IPS-11a (cell line): Measurements from ENCODE around the gene ARID5B.

ENCODE experiments used
- H3K4me3 ChIP-seq: one replicate; pipeline ENCODE4 v1.5.1; 2013; ENCODE audit warnings: low read depth, low read length, control low read depth

The ARID5B gene

DNA sequence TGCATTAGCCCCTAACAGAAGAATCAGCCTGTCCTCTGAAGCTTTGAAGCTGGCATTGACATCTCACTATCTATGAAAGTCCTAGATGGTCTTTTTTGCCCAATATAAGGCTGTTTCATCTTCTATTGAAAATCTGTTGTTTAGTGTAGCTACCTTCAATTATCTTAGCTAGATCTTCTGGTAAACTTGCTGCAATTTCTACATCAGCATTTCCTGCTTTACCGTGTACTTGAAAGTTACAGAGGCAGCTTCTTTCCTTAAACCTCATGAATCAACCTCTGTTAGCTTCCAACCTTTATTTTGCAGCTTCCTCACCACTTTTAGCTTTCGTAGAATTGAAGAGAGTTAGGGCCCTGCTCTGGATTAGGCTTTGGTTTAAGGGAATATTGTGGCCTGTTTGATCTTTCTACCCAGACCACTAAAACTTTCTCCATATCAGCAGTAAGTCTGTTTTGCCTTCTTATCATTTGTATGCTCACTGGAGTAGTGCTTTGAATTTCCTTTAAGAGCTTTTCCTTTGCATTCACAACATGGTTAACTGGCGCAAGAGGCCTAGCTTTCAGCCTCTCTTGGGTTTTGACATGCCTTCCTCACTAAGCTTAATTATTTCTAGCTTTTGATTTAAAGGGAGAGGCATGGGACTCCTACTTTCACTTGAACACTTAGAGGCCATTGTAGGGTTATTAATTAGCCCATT lies 32.5 kb downstream of the ARID5B start:
- no peak overlapping the region for H3K4me3 ChIP-seq

DNA sequence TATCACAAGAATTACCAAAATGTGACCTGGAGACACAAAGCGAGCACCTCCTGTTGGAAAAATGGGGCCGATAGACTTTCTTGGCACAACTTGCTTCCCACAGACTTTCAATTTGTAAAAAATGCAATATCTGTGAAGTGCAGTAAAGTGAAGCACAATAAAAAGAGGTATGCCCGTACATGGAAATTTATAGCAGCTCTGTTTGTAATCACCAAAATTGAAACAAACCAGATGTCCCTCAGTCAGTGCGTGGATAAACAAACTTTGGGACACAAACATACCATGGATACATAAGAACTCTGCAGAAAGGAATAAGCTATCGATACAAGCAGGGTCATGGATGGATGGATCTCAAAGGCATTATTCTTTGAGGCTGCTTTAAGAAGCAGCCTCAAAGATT lies 33.6 kb downstream of the ARID5B start:
- no peak overlapping the region for H3K4me3 ChIP-seq

DNA sequence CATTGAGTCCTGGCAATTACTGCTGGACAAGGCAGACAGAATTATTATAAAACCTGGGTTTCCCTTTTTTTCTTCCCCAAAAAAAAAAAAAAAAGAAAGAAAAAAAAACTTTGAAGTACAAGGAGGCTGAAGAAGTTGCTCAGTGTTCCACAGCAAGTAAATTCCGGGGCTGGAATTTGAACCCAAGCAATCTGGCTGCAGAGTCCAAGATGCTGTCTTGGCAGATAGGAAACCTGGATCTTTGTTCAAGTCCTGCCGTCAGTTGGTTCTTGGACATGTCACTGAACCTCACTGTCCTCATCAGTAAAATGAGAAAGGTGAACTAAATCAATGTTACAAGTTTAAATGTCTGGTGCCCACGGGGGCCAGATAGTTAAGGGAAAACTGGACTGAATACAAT lies 35.3 kb downstream of the ARID5B start:
- H3K4me3 ChIP-seq: no peak overlapping the region

DNA sequence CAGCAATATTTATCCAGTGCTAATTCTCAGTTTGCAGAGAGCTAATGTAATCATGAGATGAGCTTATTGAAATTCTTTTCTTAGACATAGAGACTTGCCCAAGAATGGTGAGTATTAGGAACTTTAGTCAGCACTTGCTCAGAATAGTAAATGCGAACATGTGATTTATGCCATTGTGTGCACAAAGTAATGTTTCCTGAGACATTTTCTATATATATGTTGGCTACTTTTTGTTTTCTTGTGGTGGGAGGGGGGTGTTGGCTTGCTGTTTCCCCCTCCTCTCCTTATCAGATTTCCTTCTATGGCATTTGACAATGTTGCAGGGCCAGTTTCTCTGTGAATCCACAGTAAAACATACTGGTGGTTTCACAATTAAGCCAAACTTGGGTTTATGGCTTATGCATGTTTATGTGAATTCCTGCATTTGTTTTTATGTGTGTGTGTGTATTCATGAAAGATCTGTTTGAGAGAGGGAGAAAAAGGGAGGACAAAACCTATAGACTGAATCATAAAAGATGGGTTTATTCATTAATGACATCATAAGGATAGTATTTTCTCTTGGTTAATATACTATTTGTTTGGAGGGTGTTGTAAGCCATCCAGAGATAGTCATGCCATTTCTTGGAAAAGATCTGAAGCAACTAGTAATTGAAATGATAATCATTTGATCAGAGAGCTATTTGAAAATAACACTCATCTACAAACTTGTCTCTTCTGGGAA lies 36.3 kb downstream of the ARID5B start:
- no peak overlapping the region for H3K4me3 ChIP-seq

DNA sequence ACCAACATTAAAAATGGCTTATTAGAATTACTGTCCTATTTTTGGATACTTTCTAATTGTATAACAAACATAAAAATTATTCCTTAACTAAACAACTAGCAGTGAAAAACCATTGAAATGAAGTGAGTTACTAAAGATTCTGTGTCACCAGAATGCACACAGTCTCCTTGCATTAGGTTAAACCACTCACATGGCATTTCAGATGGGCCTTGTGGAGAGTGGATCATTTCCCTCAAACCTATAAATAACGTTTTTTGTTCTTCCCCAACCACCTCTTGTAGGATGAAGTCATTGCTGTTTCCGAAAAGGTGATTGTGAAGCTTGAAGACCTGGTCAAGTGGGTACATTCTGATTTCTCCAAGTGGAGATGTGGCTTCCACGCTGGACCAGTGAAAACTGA lies 38.4 kb downstream of the ARID5B start:
- H3K4me3 ChIP-seq: no peak overlapping the region

DNA sequence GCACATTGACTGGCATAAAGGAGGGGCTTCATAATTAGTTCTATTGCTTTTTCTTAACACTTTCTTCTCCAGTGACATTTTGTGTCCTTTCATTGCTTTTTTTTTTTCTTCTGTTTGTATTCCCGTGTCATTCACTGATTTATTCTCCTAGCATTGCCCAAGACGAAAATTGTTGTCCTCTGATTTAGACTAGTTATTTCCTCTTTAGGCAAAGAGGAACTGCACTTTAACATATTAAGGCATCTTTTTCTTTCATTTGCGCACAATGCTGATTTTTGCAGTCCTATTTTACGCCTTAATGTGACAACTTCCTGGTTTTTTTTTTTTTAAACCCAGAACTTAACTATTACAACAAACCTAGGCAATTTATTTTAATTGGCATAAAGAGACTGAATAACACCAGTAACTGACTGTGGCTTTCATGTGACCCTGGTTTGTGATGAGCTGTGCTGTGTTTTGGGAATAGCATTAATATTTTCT lies 39.7 kb downstream of the ARID5B start:
- no peak overlapping the region for H3K4me3 ChIP-seq

DNA sequence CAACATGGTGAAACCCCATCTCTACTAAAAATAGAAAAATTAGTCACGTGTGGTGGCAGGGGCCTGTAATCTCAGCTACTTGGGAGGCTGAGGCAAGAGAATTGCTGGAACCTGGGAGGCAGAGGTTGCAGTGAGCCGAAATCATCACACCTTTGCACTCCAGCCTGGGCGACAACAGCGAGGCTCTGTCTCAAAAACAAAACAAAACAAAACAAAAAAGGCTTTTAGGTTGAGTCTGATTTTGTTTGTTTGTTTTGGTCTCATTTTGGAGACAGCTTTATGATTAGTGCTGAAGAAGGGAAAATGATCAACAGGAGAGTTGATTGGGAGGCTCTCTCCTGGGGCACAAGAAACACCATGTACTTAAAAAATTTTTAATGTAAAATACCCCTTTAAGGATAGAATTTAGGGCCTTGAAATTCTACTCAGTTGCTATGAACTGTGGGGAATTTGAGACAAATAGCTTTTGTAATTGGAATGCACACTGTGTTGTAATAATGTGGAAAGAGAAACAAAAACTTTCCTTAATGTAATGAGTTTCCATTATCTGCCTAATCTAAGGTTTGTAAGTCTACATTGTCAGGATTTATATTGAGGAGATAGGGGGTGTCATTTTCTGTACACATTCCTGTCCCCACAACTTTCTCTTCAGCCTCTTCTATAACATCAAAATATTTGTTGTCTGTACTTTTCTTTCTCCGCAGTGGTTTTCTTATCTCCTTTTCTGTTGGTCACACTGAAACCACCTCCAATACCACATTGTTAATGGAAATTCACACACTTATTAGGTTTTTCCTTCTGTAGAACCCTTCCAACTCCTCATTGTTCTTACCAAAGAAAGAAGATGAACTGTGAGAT lies 41.3 kb downstream of the ARID5B start:
- H3K4me3 ChIP-seq: no peak overlapping the region

DNA sequence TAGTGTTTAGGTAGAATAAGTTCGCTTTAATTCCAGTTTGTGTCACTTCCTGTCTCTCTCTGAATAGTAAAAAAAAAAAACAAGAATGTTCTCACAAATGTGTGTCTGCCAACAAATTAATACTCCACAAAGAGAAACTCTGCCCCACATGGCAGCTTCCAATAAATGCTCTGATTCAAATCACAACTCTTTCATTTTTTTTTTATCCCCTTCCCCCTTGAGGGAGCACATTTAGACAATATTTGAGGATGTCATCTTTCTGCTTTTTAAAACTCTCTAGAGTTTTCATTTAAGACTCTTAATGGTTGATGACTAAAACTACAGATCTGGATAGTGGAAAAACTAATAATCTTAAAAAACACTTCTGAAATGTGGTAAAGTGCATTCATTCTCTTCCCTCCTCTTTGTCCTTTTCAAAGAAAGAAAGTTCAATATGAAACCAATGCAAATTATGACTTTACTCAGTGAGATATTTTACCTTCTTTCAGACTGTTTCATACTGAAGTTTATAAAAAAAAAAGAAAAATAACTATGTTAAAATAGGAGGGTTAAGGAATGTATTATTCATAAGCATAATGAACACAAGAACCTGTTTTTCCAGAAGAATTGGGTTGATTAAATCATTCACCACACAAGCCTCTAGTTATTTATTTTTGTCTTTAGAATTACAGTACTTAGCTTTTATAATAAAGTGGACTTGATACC lies 42.3 kb downstream of the ARID5B start:
- no peak overlapping the region for H3K4me3 ChIP-seq

DNA sequence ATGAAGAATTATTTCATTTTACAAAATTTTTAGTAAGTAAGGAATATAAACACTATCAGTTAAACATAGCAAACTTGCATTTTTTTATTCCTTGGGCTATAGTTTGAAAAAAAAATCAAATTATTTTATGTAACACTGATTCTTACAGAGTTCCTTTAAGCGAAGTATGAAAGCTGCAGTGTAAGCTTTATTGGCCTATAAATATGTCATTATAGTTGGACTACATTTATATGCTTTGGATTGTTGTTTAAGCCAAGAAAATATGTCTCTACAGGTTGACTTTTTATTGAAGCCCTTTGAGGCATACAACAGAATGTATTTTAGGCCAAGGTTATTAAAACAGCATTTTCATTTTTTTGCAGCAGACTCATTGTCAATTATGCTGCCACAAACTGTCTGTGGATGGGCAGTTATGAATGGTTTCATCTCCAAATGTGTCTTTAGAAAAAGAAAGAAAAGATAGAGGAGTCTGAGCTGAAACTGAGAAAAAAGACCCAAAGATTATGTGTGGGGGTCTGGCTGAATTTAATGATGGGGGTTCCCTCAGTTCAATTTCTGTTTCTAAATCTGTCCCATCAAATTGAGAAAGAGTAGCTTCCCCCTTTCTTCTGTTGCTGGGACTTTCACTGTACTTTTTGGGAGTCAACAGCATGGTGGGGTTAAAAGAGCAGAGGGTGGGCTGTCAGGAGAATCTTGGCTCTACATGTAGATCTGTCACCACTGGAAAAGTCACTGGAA lies 43.1 kb downstream of the ARID5B start:
- H3K4me3 ChIP-seq: no peak overlapping the region

DNA sequence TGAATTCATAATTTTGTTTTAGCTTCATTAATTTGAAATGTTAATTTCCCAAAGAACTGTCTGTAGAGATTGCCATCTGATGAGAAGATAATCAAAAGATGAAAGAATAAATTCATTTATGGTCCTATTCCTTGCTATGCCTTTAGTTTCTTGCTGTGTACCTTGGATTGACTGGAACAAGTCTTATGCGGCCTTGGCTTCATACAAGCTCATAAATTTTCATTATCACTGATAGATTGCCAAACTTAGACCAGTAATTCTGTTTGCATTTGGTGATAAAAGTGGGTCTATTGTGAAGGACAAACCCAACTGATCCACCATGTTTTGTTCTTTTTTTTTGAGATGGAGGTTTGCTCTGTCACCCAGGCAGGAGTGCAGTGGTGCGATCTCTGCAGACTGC lies 48.2 kb downstream of the ARID5B start:
- H3K4me3 ChIP-seq: no peak overlapping the region

DNA sequence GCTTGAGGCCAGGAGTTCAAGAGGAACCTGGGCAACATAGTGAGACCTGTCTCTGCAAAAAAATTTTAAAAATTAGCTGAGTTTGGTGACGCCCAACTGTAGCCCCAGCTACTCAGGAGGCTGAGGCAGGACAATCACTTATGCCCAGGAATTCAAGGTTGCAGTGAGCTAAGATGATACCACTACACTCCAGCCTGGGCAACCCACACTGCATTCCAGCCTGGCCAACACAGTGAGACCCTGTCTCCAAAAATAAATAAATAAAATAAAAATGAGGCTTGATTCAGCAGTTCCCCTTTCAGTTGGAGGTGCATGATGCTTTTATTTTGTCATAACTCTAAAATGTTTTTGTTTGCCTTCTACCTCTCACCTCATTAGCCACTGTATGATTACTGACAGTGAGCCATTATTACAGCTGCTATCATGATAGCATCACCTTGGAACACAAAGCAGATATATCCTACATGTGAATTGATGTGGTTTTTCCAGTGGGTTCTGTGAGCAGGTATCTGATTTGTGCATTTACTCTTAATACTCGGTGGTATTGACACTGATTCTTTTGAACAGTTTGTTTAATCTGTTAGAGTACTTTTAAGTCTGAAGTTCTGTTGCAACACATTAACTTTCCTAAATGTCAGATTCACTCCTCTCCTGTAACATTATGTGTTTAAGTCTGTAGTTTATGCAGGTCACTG lies 49.1 kb downstream of the ARID5B start:
- no peak overlapping the region for H3K4me3 ChIP-seq

DNA sequence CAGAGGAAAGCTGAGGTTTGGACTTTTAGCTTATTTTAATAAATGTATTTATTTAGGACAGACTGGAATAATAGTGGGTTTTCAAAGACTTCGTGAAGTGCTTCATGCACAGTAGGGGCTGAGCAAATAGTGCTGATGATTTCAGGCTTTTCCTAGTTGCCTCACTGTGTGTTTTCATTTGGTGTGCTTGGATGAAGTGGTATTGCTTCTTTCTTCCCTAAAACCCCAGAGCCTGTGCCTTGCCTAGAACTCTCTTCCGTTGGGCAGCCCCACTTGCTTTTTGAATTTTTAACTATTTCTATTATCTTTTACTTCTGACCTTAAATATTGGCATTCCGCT lies 49.6 kb downstream of the ARID5B start:
- no peak overlapping the region for H3K4me3 ChIP-seq

DNA sequence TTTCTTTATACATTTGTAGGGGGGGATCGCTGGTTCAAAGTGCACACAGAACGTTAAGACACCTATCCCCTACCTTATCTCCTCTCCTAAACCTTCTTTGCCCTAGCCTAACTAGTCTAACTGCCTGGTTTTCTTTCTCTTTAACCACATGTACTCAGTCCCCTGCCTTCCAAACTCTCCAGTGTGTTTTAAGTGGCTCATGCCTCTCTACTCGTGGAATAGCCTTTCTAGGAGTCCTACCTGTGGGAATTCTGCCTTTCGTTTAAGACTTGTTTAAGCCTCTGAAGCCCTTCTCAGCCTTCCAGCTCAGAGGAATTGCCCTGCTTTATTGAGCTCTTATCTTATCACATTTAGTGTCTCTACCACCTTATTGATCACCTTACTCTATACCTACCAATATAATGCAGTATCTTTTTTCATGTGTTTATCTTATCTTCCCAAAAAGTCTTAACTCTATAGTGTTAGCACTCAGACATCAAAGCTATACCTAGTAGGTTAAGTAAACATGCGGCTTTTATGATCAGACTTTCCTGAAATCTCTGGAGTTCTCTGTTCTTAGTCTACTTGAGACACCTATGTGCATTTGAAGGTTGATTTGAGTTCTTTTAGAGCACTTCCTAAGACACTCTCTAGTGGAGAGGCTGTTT lies 50.7 kb downstream of the ARID5B start:
- no peak overlapping the region for H3K4me3 ChIP-seq

DNA sequence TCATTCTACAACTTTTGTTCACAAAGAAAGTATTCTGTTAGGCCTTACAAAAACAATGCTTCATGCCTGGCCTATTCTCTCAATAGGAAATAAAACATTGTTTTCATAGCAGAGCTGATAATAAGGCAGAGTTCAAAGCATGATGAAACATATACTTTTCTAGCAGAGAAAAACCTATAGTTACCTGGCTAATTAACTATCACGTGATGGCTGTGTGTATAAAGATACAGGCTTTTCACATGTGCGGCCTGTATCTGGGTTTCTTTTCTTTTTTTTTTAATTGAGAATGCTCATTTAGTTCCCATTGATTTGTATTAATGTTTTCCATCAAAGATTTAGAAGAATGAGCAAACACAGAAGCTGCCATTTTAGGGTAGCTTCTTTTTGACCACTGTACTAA lies 51.7 kb downstream of the ARID5B start:
- H3K4me3 ChIP-seq: no peak overlapping the region

DNA sequence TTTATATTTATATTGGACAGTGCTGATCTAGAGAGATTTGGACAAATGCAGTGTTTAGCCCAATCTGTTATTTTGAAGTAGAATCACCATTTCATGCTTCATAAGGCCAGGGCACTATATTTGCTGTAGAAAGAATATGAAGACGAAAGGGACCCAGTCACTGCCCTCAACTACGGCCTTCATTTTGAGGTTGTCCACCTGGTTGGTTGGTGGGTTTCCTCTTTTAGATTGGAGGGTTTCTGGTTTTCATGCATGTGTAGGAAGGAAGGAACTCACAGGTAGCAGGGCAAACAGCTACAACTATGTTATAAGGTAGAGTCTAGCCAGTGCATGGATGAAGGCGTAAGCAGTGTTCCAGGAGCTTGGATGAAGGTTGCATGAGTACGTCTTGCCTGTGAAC lies 56.3 kb downstream of the ARID5B start:
- no peak overlapping the region for H3K4me3 ChIP-seq

DNA sequence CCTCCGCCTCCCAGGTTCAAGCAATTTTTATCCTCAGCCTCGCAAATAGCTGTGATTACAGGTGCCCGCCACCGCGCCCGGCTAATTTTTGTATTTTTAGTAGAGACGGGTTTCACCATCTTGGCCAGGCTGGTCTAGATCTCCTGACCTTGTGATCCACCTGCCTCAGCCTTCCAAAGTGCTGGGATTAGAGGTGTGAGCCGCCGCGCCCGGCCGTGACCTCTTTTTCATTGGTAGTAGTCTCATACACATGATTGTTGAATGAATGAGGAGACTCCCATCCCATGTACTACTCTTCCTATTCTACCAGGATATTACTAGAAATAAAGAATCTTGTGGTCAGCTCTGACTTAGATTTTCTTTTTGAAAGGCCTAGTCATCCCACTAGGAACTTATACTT lies 56.8 kb downstream of the ARID5B start:
- no peak overlapping the region for H3K4me3 ChIP-seq

DNA sequence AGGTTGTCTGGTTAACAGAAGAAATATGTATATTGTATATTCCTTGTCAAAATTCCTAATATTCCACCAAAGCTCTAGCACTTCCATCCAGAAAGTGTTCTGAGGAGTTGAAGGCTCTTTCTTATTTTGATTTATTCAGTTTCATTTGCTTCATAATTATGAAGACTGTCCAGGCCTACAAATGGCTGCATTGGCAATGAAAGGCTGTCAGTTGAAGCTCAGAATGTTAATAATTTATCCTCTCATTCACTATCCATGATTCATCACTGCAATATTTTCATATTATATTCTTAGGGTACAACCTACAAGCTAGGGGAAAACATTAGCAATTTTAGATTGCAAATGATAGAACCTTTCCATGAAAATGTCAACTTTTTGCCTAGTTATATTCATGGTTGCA lies 57.3 kb downstream of the ARID5B start:
- no peak overlapping the region for H3K4me3 ChIP-seq

DNA sequence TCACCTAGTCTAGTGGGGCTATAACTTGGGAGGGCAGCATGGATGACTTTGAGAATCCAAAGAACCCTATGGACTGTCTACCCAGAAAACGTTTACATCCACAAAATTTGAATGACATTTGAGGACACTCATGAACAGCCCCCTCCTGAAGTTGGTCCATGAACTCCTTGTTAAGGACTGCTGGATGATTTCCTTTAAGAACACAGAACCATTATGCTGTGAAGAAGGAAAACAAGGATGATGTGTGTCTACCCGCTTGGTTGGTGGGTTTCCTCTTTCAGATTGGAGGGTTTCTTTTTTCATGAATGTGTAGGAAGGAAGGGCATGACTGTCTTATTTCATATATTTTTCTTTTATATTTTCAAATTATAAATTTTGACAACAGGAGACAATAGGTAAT lies 58.3 kb downstream of the ARID5B start:
- no peak overlapping the region for H3K4me3 ChIP-seq

DNA sequence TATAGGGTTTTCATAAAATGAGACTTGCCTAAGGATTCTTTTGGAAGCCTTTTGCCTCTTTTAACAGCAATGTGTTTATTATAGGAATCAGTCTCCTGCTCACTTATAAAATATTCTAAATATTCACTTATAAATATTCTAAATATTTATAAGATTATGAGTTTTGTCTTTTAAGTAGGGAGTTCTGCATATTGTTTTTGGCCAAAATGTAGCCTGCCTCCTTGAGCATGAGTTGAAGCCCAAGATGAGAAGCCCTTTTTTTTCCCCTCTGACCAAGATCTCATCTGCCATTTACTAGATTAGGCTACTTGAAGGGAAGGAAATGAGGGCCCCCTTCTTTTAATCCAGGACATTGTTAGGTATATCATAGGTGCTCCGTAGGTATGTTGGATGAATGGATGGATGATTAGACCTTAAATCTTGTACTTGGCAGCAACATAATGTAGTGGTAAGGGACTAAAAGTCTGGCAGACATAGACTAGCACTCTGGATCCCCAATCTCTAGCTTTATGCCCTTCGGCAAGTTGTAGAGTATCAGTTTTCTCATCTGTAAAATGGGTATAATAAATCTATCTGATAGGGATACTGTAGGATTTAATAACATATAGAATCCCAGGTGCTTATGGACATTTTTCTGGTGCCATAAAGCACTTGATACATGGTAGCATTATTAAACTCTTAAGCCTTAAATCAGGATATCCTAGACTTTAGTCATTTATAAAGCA lies 59.1 kb downstream of the ARID5B start:
- no peak overlapping the region for H3K4me3 ChIP-seq
